ENCODE data around the gene RNF168.
"Not testable (repeated sequence)": the region's sequence is repeated elsewhere in the genome, so short reads cannot be mapped to it uniquely, and the experiment has no call there.

Gene RNF168

DNA sequence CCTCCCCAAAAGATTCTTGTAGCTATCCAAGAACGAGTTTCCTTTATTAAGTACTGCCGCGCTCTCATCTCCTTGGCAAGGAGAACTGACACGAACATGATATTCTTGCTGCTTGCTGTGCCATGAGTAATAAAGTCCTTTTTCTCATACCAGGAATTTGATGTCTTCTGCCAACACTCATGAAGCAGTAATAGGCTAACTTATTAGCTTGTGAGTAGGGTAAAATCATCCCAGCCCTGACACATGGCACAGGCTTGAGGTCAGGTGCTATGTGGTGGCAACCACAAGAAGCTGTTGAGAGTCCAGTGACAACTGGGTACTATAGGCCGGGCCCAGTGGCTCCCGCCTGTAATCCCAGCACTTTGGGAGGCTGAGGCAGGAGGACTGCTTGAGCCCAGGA is 48.6 kb downstream of the RNF168 start:
- no peaks in the 10 kb centered on the region for H3K79me2 ChIP-seq
- H3K9me3 ChIP-seq (ENCODE audit: control insufficient read depth, low read length) = no peaks in the 10 kb centered on the region
- no peak overlapping the region for H3K27ac ChIP-seq
- TF ChIP-seq, protein P1, sequence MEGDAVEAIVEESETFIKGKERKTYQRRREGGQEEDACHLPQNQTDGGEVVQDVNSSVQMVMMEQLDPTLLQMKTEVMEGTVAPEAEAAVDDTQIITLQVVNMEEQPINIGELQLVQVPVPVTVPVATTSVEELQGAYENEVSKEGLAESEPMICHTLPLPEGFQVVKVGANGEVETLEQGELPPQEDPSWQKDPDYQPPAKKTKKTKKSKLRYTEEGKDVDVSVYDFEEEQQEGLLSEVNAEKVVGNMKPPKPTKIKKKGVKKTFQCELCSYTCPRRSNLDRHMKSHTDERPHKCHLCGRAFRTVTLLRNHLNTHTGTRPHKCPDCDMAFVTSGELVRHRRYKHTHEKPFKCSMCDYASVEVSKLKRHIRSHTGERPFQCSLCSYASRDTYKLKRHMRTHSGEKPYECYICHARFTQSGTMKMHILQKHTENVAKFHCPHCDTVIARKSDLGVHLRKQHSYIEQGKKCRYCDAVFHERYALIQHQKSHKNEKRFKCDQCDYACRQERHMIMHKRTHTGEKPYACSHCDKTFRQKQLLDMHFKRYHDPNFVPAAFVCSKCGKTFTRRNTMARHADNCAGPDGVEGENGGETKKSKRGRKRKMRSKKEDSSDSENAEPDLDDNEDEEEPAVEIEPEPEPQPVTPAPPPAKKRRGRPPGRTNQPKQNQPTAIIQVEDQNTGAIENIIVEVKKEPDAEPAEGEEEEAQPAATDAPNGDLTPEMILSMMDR (IDR thresholded peaks at IDR 0.05) = no peak
- H3K4me3 ChIP-seq (ENCODE audit: low read depth, low read length) = no peak overlapping the region
- no peak overlapping the region for H3K9ac ChIP-seq
- no peak overlapping the region for H2AFZ ChIP-seq
- no peaks in the 10 kb centered on the region for H3K27me3 ChIP-seq (ENCODE audit: control insufficient read depth, insufficient read depth, low read length)
- no peaks in the 10 kb centered on the region for H3K4me1 ChIP-seq
- no peaks in the 10 kb centered on the region for H3K36me3 ChIP-seq (ENCODE audit: control insufficient read depth, insufficient read depth, low read length)
- no peak overlapping the region for H3K4me2 ChIP-seq (ENCODE audit: low read length)

DNA sequence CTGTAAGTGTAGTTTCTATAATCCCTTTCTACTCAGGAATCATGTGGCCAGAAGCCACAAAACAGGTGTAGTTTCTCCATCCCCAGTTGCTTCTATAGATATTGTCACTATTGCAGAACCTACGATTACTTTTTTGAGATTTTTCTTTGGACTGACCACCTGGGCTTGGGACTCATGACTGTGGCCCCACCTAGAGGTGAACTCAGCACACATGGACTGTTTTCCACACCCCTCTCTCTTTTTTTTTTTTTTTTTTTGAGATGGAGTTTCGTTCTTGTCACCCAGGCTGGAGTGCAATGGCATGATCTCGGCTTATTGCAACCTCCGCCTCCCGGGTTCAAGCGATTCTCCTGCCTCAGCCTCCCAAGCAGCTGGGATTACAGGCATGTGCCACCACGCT is 58.2 kb downstream of the RNF168 start:
- H3K4me3 ChIP-seq (ENCODE audit: low read depth, low read length); H3K9ac ChIP-seq; H3K4me2 ChIP-seq (ENCODE audit: low read length); H3K27me3 ChIP-seq (ENCODE audit: control insufficient read depth, insufficient read depth, low read length); H3K27ac ChIP-seq; H3K4me1 ChIP-seq; H3K79me2 ChIP-seq; H3K9me3 ChIP-seq (ENCODE audit: control insufficient read depth, low read length); H2AFZ ChIP-seq; H3K36me3 ChIP-seq (ENCODE audit: control insufficient read depth, insufficient read depth, low read length): not testable (repeated sequence)

DNA sequence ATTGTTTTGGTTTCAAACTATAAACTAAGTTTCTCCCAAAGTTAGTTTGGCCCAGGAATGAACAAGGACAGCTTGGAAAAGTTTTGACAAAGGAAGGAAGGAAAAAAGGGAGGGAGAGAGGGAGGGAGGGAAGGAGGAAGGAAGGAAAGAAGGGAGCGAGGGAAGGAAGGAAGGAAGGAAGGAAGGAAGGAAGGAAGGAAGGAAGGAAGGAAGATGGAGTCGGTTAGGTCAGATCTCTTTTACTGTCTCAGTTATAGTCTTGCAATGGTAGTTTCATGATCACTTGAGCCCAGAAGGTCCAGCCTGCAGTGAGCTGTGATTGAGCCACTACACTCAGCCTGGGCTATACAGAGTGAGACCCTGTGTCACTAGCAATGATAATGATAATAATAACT is 59.1 kb downstream of the RNF168 start:
- H3K9ac ChIP-seq = no peak overlapping the region
- H3K4me1 ChIP-seq = peaks cover 9% of the 10 kb centered on the region
- no peaks in the 10 kb centered on the region for H3K79me2 ChIP-seq
- H2AFZ ChIP-seq = peak overlapping the region; percentile 38
- H3K27me3 ChIP-seq (ENCODE audit: control insufficient read depth, insufficient read depth, low read length) = no peaks in the 10 kb centered on the region
- peak overlapping the region; percentile 51 for H3K4me2 ChIP-seq (ENCODE audit: low read length)
- H3K9me3 ChIP-seq (ENCODE audit: control insufficient read depth, low read length) = no peaks in the 10 kb centered on the region
- H3K36me3 ChIP-seq (ENCODE audit: control insufficient read depth, insufficient read depth, low read length) = no peaks in the 10 kb centered on the region
- TF ChIP-seq, protein P1 (IDR thresholded peaks at IDR 0.05) = no peak
- H3K27ac ChIP-seq = no peak overlapping the region
- H3K4me3 ChIP-seq (ENCODE audit: low read depth, low read length) = peak overlapping the region; percentile 12

DNA sequence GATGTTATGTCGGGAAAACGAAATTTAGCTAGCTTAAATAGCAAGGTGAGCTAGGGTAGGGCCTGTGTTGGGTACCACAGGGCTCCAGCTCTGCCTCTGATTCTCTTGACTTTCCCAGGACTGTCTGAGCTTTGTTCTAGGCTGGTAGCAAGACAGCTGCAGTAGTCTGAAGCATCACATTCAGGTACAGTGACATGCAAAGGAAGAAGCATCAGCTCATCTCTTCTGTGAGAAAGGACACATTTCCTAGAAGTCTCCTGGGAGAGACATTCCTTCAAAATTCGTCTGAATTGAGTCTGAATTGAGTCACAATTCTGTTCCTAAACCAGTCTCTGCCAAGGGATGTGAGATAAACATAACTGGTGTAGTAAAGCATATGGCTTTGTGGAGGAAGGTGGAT is 62.9 kb downstream of the RNF168 start:
- Histone ChIP-seq H3K79me2 (no peaks in the 10 kb centered on the region), H3K27ac (no peak overlapping the region), H3K27me3 (ENCODE audit: control insufficient read depth, insufficient read depth, low read length) (no peaks in the 10 kb centered on the region), H3K4me1 (peaks cover 9% of the 10 kb centered on the region), H3K9ac (no peak overlapping the region), H2AFZ (no peak overlapping the region), H3K36me3 (ENCODE audit: control insufficient read depth, insufficient read depth, low read length) (no peaks in the 10 kb centered on the region), H3K9me3 (ENCODE audit: control insufficient read depth, low read length) (no peaks in the 10 kb centered on the region), H3K4me3 (ENCODE audit: low read depth, low read length) (no peak overlapping the region), H3K4me2 (ENCODE audit: low read length) (no peak overlapping the region)
- TF ChIP-seq, protein P1 (IDR thresholded peaks at IDR 0.05) = no peak

DNA sequence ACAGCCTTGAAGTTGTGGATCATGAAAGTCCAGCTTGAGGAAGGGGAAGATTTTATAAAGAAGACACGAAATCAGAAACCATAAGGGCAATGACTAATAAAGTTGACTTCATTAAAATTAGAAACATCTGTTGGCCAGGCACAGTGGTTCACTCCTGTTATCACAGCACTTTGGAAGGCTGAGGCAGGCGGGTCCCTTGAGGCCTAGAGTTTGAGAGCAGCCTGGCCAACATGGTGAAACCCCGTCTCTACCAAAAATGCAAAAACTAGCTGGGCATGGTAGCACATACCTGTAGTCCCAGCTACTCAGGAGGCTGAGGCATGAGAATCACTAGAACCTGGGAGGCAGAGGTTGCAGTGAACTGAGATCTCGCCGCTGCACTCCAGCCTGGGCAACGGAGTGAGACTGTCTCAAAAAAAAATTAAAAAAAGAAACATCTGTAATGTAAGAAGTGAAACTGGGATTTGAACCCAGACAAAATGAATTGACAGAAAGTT is 63.5 kb downstream of the RNF168 start:
- no peaks in the 10 kb centered on the region for H3K79me2 ChIP-seq
- TF ChIP-seq, protein P1 (IDR thresholded peaks at IDR 0.05) = no peak
- H2AFZ ChIP-seq = no peak overlapping the region
- peaks cover 9% of the 10 kb centered on the region for H3K4me1 ChIP-seq
- no peaks in the 10 kb centered on the region for H3K36me3 ChIP-seq (ENCODE audit: control insufficient read depth, insufficient read depth, low read length)
- no peak overlapping the region for H3K27ac ChIP-seq
- H3K4me2 ChIP-seq (ENCODE audit: low read length) = no peak overlapping the region
- no peak overlapping the region for H3K9ac ChIP-seq
- H3K9me3 ChIP-seq (ENCODE audit: control insufficient read depth, low read length) = no peaks in the 10 kb centered on the region
- H3K4me3 ChIP-seq (ENCODE audit: low read depth, low read length) = no peak overlapping the region
- H3K27me3 ChIP-seq (ENCODE audit: control insufficient read depth, insufficient read depth, low read length) = no peaks in the 10 kb centered on the region
